Measurements from ENCODE around the gene COPS7A. TPM values are rescaled to one million over a fixed set of nuclear protein-coding genes. Genes with fewer than 3 reads are reported as not detected.

Gene COPS7A
- total and polyA plus RNA-seq, 2 donors (not counting 1 experiment from before 2014, with no cell fraction given) = 28.3 to 46.0 TPM

DNA sequence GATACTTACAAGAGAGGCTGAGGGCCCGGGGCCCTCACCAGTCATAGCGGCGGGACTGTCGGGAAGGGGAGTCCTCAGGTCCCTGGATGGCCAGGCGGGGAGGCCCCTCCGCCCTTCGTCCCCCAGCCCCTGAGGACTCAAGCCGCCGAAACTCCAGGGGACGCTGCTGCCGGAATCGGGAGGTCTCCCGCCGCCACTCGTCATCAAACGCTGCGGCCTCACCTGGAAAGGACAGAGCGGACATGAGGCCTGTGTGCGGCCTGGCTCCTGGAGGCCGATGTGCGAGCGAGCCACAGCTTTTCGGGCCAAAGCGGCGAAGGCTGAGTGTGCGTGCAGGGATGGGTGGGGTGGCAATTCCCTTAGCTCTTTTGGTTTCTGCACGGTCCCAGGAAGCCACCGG, 24.9 kb downstream of the COPS7A start:
- Mint-ChIP-seq H3K27ac (no peak overlapping the region), H3K9me3 (ENCODE audit: insufficient read depth) (no peaks in the 10 kb centered on the region), H3K4me3 (no peak overlapping the region), H3K27me3 (no peaks in the 10 kb centered on the region), H3K4me1 (peaks cover 39% of the 10 kb centered on the region)
- ChIA-PET CTCF (no interaction called here), POLR2A (no interaction called here)
- H3K4me1 ChIP-seq (ENCODE audit: control insufficient read depth in 2 of 2, insufficient read depth in 2 of 2, low read length in 2 of 2) = peaks cover 27% of the 10 kb centered on the region in 2 donors
- no peak overlapping the region for H2AFZ ChIP-seq (ENCODE audit: insufficient read depth, low read depth, low read length, poor library complexity, severe bottlenecking)
- no peak overlapping the region for H3K27ac ChIP-seq (ENCODE audit: low read length in 2 of 2)
- intact Hi-C loops (cut with micrococcal nuclease) = no loop called here
- H3K79me2 ChIP-seq (ENCODE audit: control insufficient read depth, insufficient read depth, low read length) = peaks cover 10% of the 10 kb centered on the region
- 96% methylated on average over 18 of the region's 28 CpGs for WGBS (ENCODE audit: insufficient coverage)
- H3K4me3 ChIP-seq (ENCODE audit: control extremely low read depth in 1 of 5, extremely low read depth in 1 of 5, insufficient read depth in 1 of 5, low read depth in 2 of 5, low read length in 4 of 5) = no peak overlapping the region
- peaks cover 1 to 50% of the 10 kb centered on the region in 2 experiments for H3K36me3 ChIP-seq (replicated peaks in 1 of 2; ENCODE audit: control extremely low read depth in 1 of 2, control insufficient read depth in 1 of 2, extremely low read depth in 1 of 2, insufficient read depth in 2 of 2, low read length in 1 of 2)
- no peak for TF ChIP-seq EZH2 (IDR thresholded peaks at IDR 0.05; ENCODE audit: borderline replicate concordance, insufficient read depth, low read depth, low read length, poor library complexity, severe bottlenecking)
- no peak for TF ChIP-seq CTCF (IDR thresholded peaks at IDR 0.05)
- DNase-seq = no peak
- H4K20me1 ChIP-seq (ENCODE audit: control insufficient read depth, insufficient read depth, low read length, poor library complexity, severe bottlenecking) = no peaks in the 10 kb centered on the region
- no peak overlapping the region for H3K9ac ChIP-seq (ENCODE audit: low read length)
- no peak overlapping the region for H3K4me2 ChIP-seq (replicated peaks; ENCODE audit: low read depth, low read length, poor library complexity, severe bottlenecking)
- ATAC-seq (ENCODE audit: low read depth) = no peak
- H3K27me3 ChIP-seq (replicated peaks in 1 of 4; ENCODE audit: control extremely low read depth in 1 of 4, control insufficient read depth in 3 of 4, insufficient read depth in 4 of 4, low read length in 3 of 4) = no peaks in the 10 kb centered on the region
- H3K9me3 ChIP-seq (ENCODE audit: control extremely low read depth in 1 of 3, control insufficient read depth in 2 of 3, insufficient read depth in 1 of 3, low read length in 2 of 3) = peaks cover 0 to 5% (median 0%) of the 10 kb centered on the region in 3 donors

- POLR2A ChIA-PET = no interaction called here
- Histone ChIP-seq H3K79me2 (ENCODE audit: control insufficient read depth, insufficient read depth, low read length) (peaks cover 10% of the 10 kb centered on the region), H3K27ac (ENCODE audit: low read length in 2 of 2) (no peak overlapping the region), H3K4me1 (ENCODE audit: control insufficient read depth in 2 of 2, insufficient read depth in 2 of 2, low read length in 2 of 2) (peaks cover 22 to 23% of the 10 kb centered on the region in 2 donors), H3K9ac (ENCODE audit: low read length) (no peak overlapping the region), H3K9me3 (ENCODE audit: control extremely low read depth in 1 of 3, control insufficient read depth in 2 of 3, insufficient read depth in 1 of 3, low read length in 2 of 3) (no peaks in the 10 kb centered on the region), H3K27me3 (replicated peaks in 1 of 4; ENCODE audit: control extremely low read depth in 1 of 4, control insufficient read depth in 3 of 4, insufficient read depth in 4 of 4, low read length in 3 of 4) (no peaks in the 10 kb centered on the region), H3K36me3 (replicated peaks in 1 of 2; ENCODE audit: control extremely low read depth in 1 of 2, control insufficient read depth in 1 of 2, extremely low read depth in 1 of 2, insufficient read depth in 2 of 2, low read length in 1 of 2) (peaks cover 1 to 50% of the 10 kb centered on the region in 2 experiments), H3K4me3 (ENCODE audit: control extremely low read depth in 1 of 5, extremely low read depth in 1 of 5, insufficient read depth in 1 of 5, low read depth in 2 of 5, low read length in 4 of 5) (no peak overlapping the region), H4K20me1 (ENCODE audit: control insufficient read depth, insufficient read depth, low read length, poor library complexity, severe bottlenecking) (no peaks in the 10 kb centered on the region), H2AFZ (ENCODE audit: insufficient read depth, low read depth, low read length, poor library complexity, severe bottlenecking) (no peak overlapping the region), H3K4me2 (replicated peaks; ENCODE audit: low read depth, low read length, poor library complexity, severe bottlenecking) (no peak overlapping the region)
- WGBS (ENCODE audit: insufficient coverage) = 93% methylated on average over 3 of the region's 4 CpGs
- CTCF ChIA-PET = no interaction called here
- no peaks in the 10 kb centered on the region for H3K27me3 Mint-ChIP-seq
- intact Hi-C loops (cut with micrococcal nuclease) = no loop called here
- H3K4me3 Mint-ChIP-seq = no peak overlapping the region
- no peak overlapping the region for H3K27ac Mint-ChIP-seq
- peaks cover 31% of the 10 kb centered on the region for H3K4me1 Mint-ChIP-seq
- no peaks in the 10 kb centered on the region for H3K9me3 Mint-ChIP-seq (ENCODE audit: insufficient read depth)
- DNase-seq (no peak), ATAC-seq (ENCODE audit: low read depth) (no peak)
- TF ChIP-seq EZH2 (IDR thresholded peaks at IDR 0.05; ENCODE audit: borderline replicate concordance, insufficient read depth, low read depth, low read length, poor library complexity, severe bottlenecking) (no peak), CTCF (IDR thresholded peaks at IDR 0.05) (no peak)
These were observed 26.7 kb downstream of the COPS7A start for GRCh38 chr12:6750506-6750905.

All from B cell (primary cell).